T-helper 2 cell treated with Interferon-gamma antibody and Interleukin-4, amounts not matched to agents 5 μg/mL and 100 μg/mL, for 36 hours (primary cell): ENCODE data around the gene PAK4.
A peak's percentile ranks its signal among the peaks of the same experiment; 100 is the strongest.
"Not testable (repeated sequence)": the region's sequence is repeated elsewhere in the genome, so short reads cannot be mapped to it uniquely, and the experiment has no call there.

Experiments used
- DNase-seq: peaks from one replicate; pipeline ENCODE4 v3.0.0; 2021; ENCODE audit warnings: low spot score
- H3K27ac Mint-ChIP-seq: one replicate; pipeline ENCODE4 v1.8.0; 2021; ENCODE audit warnings: mild to moderate bottlenecking, mixed read lengths
- H3K27me3 Mint-ChIP-seq: one replicate; pipeline ENCODE4 v1.8.0; 2021; ENCODE audit warnings: low read depth, mixed read lengths
- H3K36me3 Mint-ChIP-seq: one replicate; pipeline ENCODE4 v1.8.0; 2021; ENCODE audit warnings: low read depth, mixed read lengths
- H3K4me1 Mint-ChIP-seq: one replicate; pipeline ENCODE4 v1.8.0; 2021; ENCODE audit warnings: low read depth, mixed read lengths
- H3K4me3 Mint-ChIP-seq: one replicate; pipeline ENCODE4 v1.8.0; 2022; ENCODE audit warnings: mild to moderate bottlenecking, moderate library complexity, mixed read lengths
- H3K9me3 Mint-ChIP-seq: one replicate; pipeline ENCODE4 v1.8.0; 2021; ENCODE audit warnings: mixed read lengths

Gene PAK4

DNA sequence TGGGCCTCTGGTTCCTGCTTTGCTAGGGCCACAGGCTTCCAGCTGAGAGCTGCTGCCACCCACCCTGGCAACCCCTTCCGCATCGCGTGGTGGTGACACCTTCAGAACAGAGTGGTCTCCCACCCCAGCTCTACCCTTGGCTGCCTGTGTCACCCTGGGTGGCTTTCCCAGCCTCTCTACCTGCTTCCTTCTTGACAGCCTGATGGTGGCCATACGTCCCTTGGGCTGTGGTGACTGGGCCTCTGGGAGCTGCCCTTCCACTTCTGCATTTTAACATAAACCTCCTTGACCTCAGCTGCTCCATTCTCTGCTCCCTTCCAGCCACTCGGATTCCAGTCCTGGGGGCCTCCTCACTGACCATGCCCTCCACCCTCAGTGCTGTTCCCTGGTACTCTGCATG is 17.0 kb downstream of the PAK4 start:
- no peaks in the 10 kb centered on the region for H3K36me3 Mint-ChIP-seq
- no peak overlapping the region for H3K4me3 Mint-ChIP-seq
- DNase-seq = no peak
- no peaks in the 10 kb centered on the region for H3K27me3 Mint-ChIP-seq
- H3K27ac Mint-ChIP-seq = no peak overlapping the region
- H3K4me1 Mint-ChIP-seq = peaks cover 9% of the 10 kb centered on the region
- H3K9me3 Mint-ChIP-seq = no peaks in the 10 kb centered on the region

DNA sequence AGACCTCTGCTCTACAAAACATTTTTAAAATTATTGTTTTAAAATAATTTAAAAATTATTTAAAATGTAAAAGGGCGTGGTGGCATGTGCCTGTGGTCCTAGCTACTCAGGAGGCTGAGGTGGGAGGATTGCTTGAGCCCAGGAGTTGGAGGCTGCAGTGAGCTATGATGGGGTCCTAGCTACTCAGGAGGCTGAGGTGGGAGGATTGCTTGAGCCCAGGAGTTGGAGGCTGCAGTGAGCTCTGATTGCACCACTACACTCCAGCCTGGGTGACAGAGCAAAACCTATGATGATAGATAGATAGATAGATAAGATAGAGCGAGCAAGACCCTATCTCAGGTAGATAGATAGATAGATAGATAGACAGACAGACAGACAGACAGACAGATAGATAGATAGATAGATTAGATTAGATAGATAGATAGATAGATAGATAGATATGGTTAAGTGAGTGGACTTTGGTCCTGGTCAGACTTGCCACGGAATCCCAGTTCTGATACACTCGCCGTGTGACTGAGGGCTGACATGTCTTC is 18.2 kb downstream of the PAK4 start:
- not testable (repeated sequence) for H3K27ac Mint-ChIP-seq, H3K36me3 Mint-ChIP-seq, H3K4me3 Mint-ChIP-seq, H3K9me3 Mint-ChIP-seq, DNase-seq, H3K27me3 Mint-ChIP-seq
- peaks cover 11% of the 10 kb centered on the region for H3K4me1 Mint-ChIP-seq

DNA sequence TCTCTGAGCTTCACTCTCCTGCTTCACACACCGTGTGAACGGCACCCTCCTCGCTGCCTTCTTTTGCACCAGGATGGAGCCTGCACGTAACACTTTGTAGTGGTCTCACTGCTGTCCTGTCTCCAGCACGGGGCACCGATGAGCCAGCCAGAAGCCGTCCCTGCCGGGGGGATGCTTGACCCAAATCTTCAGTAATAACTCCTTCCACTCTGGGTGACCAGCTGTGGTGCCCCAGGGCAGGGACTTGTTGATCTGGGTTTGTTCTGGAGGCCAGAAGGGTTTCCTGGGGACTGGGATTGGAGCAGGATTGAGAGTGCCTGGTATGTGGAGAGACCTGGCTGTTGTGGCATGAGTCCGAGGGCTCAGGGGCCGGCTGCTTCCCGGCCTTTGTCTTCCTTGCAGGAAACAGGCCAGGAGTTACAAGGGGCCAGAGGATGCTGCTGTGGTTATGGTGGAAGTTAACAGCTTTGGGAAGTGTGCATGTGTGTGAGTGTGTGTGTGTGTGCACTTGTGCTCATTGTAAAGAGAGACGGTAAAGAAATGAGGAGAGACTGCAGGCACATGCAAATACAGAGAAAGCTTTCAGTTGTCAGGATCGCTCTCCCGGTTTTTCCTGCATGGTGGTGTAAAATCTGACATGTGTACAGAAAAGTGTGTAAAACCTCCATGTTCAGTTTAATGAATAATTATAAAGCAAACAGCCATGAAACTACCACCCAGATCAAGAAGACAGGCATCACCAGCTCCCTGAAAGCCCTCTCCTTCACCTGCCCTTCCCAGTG is 18.9 kb downstream of the PAK4 start:
- Mint-ChIP-seq H3K9me3 (no peaks in the 10 kb centered on the region), H3K4me3 (no peak overlapping the region), H3K36me3 (peaks cover 3% of the 10 kb centered on the region), H3K27me3 (no peaks in the 10 kb centered on the region), H3K4me1 (peaks cover 11% of the 10 kb centered on the region), H3K27ac (no peak overlapping the region)
- no peak for DNase-seq

DNA sequence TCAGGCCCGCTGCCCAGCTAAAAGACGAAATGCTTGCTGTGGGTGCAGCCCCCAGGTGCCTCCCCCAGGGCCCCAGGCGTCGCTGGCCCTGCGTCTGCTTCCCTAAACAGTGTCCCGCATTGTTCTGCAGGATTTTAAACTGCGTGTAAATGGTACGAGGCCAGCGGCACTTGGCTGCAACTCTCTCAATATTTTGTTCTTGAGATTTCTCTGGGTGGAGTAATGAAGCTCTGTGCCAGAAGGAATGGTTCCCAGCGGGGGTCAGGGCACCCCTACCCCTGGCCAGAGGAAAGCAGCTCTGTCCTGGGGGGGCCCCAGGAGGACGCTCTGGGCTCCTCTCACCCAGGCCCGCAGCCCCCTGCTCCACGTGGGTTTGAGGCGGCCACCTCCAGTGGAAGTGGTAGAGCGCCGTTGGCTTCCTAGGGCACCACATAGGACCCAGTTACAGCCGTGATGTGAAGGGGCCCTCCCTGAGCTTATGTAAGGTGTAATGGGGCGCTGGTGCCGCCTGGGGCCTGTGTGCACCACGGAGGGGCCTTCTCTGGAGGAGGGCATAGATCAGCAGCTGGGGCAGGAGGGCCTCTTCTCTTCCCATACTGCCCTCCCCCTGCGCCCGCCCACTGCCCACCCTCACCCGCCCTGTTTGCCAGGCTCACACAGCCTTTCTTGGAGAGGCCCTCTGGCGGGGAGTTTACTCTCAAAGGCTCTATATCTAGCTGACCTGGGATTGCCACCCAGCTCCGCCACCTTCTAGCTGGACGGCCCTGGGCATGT is 19.8 kb downstream of the PAK4 start:
- no peak overlapping the region for H3K27ac Mint-ChIP-seq
- no peaks in the 10 kb centered on the region for H3K27me3 Mint-ChIP-seq
- DNase-seq = no peak
- H3K4me1 Mint-ChIP-seq = peaks cover 11% of the 10 kb centered on the region
- H3K4me3 Mint-ChIP-seq = no peak overlapping the region
- no peaks in the 10 kb centered on the region for H3K9me3 Mint-ChIP-seq
- peaks cover 3% of the 10 kb centered on the region for H3K36me3 Mint-ChIP-seq

DNA sequence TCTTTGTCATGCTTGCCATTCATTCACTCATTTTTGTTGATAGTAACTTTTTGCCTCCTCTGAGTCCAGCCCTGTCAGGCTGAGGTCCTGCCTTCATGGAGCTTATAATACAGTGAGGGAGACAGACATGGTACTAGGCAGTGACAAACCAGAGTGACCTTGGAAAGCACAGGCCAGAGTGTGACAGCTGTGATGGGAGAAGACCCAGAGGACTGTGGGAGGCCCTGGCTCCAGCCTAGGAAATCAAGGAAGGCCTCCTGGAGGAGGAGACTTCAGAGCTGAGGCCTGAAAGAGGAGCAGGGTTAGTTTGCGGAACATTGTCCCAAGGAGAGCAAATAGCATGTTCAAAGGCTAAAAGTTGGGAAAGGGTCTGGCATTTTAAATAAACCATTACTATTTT is 20.5 kb downstream of the PAK4 start:
- H3K27me3 Mint-ChIP-seq = no peaks in the 10 kb centered on the region
- peaks cover 3% of the 10 kb centered on the region for H3K36me3 Mint-ChIP-seq
- peaks cover 11% of the 10 kb centered on the region for H3K4me1 Mint-ChIP-seq
- DNase-seq = no peak
- H3K27ac Mint-ChIP-seq = no peak overlapping the region
- H3K9me3 Mint-ChIP-seq = no peaks in the 10 kb centered on the region
- no peak overlapping the region for H3K4me3 Mint-ChIP-seq

DNA sequence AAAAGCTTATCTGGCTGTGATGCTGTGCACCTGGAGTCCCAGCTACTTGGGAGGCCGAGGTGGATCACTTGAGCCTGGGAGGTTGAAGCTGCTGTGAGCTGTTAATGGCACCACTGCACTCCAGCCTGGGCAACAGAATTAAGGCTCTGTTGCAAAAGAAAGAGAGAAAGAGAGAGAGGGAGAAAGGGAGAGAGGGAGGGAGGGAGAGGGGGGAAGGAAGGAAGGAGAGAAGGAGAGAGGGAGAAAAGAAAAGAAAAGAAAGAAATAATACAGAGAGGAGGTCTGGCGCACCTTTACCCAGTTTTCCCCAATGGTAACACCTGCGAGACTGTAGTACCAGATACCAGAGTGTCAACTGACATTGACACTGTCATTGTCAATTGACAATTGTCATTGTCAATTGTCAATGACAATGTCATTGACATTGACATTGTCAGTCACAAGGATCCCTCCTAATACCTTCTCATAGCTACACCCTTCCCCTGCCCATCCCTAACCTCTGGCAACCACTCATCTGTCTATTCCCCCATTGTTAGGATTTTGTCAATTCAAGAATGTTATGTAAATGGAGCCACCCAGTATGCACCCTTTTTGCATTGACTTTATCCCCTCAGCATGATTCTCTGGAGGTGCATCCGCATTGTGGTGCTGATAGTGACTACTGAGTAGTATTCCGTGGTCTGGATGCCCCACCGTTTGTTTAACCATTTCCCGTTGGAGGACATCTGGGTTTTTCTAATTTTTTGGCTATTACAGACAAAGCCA is 21.3 kb downstream of the PAK4 start:
- peaks cover 3% of the 10 kb centered on the region for H3K36me3 Mint-ChIP-seq
- no peak overlapping the region for H3K4me3 Mint-ChIP-seq
- H3K4me1 Mint-ChIP-seq = peaks cover 11% of the 10 kb centered on the region
- no peaks in the 10 kb centered on the region for H3K9me3 Mint-ChIP-seq
- no peaks in the 10 kb centered on the region for H3K27me3 Mint-ChIP-seq
- H3K27ac Mint-ChIP-seq = no peak overlapping the region
- DNase-seq = no peak

DNA sequence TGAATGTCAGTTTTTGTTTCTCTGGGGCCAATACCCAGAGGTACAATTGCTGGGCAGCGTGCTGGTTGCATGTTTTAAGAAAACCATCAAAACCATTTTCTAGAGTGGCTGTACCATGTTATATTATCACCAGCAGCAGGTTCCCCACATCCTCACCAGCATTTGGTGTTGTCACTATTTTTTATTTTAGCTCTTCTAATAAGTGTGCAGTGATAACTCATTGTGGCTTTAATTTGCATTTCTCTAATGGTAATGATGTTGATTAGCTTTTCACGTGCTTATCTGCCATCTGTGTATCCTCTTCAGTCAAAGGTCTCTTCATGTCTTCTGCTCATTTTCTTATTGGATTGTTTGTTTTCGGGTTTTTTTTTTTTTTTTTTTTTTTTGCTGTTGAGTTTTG is 21.9 kb downstream of the PAK4 start:
- Mint-ChIP-seq H3K27ac (no peak overlapping the region), H3K4me1 (peaks cover 11% of the 10 kb centered on the region), H3K9me3 (no peaks in the 10 kb centered on the region), H3K27me3 (no peaks in the 10 kb centered on the region), H3K4me3 (no peak overlapping the region), H3K36me3 (peaks cover 3% of the 10 kb centered on the region)
- no peak for DNase-seq

DNA sequence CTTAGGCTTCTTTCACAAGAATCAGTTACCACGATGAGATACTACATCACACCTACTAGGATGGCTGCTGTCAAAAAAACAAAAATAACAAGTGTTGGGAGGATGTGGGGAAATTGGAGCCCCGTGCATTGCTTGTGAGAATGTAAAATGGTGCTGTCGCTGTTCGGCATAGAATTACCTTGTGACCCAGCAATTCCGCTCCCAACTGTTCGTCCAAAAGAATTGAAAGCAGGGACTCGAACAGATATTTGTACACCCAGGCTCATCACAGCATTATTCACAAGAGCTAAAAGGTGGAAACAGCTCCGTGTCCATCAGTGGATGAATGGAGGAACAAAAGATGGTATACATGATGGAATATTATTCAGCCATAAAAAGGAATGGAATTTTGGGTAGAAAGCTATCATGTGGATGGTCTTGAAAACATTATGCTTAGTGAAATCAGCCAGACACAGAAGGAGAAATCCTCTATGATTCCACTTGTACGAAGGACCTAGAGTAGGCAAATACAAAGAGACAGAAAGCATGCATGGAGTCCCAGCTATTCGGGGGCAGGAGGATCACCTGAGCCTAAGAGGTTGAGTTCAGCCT is 23.4 kb downstream of the PAK4 start:
- H3K4me3 Mint-ChIP-seq = no peak overlapping the region
- no peaks in the 10 kb centered on the region for H3K9me3 Mint-ChIP-seq
- no peaks in the 10 kb centered on the region for H3K27me3 Mint-ChIP-seq
- peaks cover 10% of the 10 kb centered on the region for H3K4me1 Mint-ChIP-seq
- no peak for DNase-seq
- peaks cover 3% of the 10 kb centered on the region for H3K36me3 Mint-ChIP-seq
- H3K27ac Mint-ChIP-seq = no peak overlapping the region

DNA sequence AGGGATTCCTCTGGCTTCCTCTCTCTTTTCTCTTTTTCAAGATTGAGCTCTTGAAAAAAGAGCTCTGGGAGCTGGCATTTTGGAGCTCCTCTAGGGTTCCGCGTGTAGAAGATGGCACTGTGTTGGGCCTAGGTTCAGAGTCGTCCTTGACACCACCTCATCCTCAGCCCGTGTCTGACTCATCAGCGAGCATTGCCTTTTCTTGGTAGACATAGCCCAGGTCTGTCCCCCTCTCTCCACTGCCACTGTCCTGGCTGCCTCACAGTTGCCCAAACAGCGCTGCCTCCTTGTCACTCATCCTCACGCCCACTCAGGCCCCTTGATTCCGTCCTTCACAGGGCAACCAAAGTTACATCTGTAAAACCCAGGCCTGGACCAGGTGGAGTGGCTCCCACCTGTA is 24.6 kb downstream of the PAK4 start:
- DNase-seq = no peak

DNA sequence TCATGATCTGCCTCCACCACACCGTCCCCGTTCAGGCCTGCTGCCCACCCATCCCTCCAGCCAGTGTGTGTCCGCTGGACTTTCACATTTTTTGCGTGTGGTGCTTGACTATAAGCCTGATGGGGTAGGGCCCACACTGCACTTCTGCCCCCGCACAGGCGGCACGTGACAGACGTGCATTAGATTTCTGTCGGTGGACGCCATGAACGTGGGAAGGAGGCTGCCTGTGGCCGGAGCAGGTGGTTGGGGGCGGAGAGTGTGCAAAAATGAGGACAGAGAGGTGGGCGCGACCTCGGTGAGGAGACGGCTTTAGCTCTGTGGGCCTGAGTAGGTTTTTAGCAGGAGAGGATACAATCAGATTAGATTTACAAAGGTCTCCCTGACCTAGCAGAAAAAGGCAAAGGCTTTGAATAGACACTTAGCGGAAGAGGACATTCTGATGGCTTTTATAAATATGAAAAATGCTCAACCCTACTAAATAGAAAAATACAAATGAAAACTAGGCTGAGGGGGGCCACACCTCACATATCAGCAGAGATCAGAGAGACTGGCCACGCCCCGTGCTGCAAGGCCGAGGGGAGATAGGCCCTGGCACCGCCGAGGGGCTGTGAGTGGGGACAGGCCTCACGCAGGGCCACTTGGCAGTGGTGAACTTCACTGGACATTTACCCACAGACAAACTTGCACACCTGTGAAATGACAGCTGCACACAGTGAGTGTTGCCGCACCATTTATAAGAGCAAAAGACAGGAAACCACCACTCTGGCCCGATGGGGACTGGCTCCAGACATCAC is 25.4 kb downstream of the PAK4 start:
- H3K4me1 Mint-ChIP-seq = peaks cover 7% of the 10 kb centered on the region
- H3K27me3 Mint-ChIP-seq = no peaks in the 10 kb centered on the region
- peaks cover 3% of the 10 kb centered on the region for H3K36me3 Mint-ChIP-seq
- no peak for DNase-seq
- H3K27ac Mint-ChIP-seq = no peak overlapping the region
- H3K9me3 Mint-ChIP-seq = no peaks in the 10 kb centered on the region
- no peak overlapping the region for H3K4me3 Mint-ChIP-seq

More for the DNA sequence above, 24.6 kb downstream of the PAK4 start:
- no peaks in the 10 kb centered on the region for H3K9me3 Mint-ChIP-seq
- H3K36me3 Mint-ChIP-seq = peaks cover 3% of the 10 kb centered on the region
- no peaks in the 10 kb centered on the region for H3K27me3 Mint-ChIP-seq
- peaks cover 7% of the 10 kb centered on the region for H3K4me1 Mint-ChIP-seq
- no peak overlapping the region for H3K27ac Mint-ChIP-seq
- no peak overlapping the region for H3K4me3 Mint-ChIP-seq

DNA sequence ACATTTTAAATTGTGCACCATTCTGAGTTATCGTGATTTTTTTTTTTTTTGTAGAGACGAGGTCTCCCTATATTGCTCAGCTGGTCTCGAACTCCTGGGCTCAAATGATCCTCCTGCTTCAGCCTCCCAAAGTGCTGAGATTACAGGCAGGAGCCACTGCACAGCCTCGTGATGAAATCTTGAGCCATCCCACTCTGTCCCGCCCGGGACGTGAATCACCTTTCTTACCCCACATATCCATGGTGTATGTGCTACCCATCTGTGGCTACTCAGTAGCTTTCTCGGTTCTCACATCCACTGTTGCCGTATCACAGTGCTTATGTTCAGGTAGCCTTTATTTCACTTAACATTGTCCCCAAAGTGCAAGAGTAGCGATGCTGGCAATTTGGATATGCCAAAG is 26.5 kb downstream of the PAK4 start:
- H3K27me3 Mint-ChIP-seq = no peaks in the 10 kb centered on the region
- no peak overlapping the region for H3K4me3 Mint-ChIP-seq
- no peak overlapping the region for H3K27ac Mint-ChIP-seq
- peaks cover 10% of the 10 kb centered on the region for H3K4me1 Mint-ChIP-seq
- no peak for DNase-seq
- H3K36me3 Mint-ChIP-seq = peaks cover 3% of the 10 kb centered on the region
- H3K9me3 Mint-ChIP-seq = no peaks in the 10 kb centered on the region

DNA sequence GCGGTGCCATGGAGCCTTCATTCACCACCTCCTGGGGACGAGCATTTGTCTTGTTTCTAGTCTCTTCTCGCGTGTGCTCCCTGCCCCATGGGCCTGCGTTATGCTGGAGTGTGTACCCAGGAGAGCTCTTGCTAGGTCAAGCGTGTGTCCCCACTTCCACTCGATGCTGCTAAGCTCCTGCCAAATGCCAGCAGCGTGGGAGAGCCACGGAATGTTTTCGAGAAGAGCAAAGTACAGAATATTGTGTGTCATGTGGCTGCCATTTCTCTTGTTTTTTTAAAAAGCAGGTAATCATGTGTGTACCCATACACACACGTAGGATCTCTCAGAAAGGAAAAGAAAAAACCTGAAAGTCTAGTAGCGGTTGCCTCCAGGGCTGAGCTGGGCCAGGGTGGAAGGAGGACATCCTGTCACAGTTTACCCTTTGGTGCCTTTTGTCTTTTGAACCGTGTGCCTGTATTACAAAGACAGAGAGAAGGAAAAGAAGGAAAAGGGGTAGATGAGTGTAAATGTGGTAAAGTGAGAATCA is 28.6 kb downstream of the PAK4 start:
- Mint-ChIP-seq H3K9me3 (no peaks in the 10 kb centered on the region), H3K27ac (peak overlapping the region; percentile 47), H3K4me1 (peaks cover 15% of the 10 kb centered on the region), H3K27me3 (no peaks in the 10 kb centered on the region), H3K4me3 (no peak overlapping the region), H3K36me3 (no peaks in the 10 kb centered on the region)
- DNase-seq = no peak

DNA sequence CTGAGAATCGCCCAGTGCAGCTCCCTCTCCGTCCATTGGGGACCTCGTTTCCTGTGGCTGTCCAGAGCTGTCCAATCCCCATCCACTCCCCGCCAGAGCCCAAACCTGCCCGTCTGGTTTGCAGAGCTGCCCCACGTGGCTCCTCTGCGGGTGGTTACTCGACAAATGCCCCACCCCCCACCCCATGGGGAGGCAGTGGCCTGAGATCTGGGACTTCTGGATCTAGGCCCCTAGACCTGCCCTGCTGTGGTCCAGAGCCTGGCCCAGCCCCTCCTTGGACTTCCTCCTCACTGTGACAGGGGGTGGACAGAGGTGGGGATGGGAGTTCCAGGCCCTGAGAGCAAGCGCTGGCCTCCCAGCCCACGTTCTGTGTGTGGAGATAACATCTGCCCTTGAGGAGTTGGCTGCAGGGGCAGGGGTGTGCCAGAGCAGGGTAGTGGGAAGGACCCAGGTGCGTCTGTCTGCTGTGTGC is 29.1 kb downstream of the PAK4 start:
- Mint-ChIP-seq H3K36me3 (no peaks in the 10 kb centered on the region), H3K4me1 (peaks cover 15% of the 10 kb centered on the region), H3K9me3 (no peaks in the 10 kb centered on the region), H3K4me3 (no peak overlapping the region), H3K27me3 (no peaks in the 10 kb centered on the region), H3K27ac (no peak overlapping the region)
- DNase-seq = no peak
